ENCODE results near the gene RALGPS1. TPM values are rescaled to one million over a fixed set of nuclear protein-coding genes. Genes with fewer than 3 reads are reported as not detected.

RALGPS1 gene
- total RNA-seq, 4 donors from 2014 or later = 27.3 to 42.1 (median 39.1) TPM

DNA sequence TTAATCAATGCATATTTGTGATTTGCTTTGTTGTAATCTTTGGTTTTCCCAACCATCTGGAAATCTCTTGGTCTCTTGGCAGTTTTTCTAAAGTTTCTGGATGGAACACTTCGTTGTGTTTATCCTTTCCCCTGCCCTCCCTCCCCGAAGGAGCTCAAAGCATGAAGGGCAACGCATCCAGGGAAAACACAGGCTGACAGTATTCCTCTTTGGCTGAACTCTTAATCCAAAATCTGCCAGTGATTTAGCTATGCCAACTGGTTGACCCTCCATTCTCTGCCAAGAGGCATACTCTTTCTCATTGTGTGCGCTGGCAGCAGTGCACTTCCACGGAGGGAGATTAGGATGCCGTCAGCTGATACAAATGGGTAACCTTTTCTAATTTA is 33.6 kb upstream of the RALGPS1 start:
- H3K4me1 ChIP-seq = peaks cover 8 to 15% of the 10 kb centered on the region in 2 donors
- no peak overlapping the region for H3K4me3 ChIP-seq (replicated peaks in 1 of 3)
- H3K27me3 ChIP-seq = no peaks in the 10 kb centered on the region
- H3K9me3 ChIP-seq = no peaks in the 10 kb centered on the region
- WGBS, 2 donors = 86 to 90% methylated on average over 6 of the region's 6 CpGs
- TF ChIP-seq POLR2A (IDR thresholded peaks at IDR 0.05) = no peak
- TF ChIP-seq, protein P1, sequence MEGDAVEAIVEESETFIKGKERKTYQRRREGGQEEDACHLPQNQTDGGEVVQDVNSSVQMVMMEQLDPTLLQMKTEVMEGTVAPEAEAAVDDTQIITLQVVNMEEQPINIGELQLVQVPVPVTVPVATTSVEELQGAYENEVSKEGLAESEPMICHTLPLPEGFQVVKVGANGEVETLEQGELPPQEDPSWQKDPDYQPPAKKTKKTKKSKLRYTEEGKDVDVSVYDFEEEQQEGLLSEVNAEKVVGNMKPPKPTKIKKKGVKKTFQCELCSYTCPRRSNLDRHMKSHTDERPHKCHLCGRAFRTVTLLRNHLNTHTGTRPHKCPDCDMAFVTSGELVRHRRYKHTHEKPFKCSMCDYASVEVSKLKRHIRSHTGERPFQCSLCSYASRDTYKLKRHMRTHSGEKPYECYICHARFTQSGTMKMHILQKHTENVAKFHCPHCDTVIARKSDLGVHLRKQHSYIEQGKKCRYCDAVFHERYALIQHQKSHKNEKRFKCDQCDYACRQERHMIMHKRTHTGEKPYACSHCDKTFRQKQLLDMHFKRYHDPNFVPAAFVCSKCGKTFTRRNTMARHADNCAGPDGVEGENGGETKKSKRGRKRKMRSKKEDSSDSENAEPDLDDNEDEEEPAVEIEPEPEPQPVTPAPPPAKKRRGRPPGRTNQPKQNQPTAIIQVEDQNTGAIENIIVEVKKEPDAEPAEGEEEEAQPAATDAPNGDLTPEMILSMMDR (IDR thresholded peaks at IDR 0.05) = no peak
- peaks cover 10 to 16% of the 10 kb centered on the region in 2 donors for H3K36me3 ChIP-seq
- intact Hi-C loops (cut with DNase I) = no loop called here
- DNase-seq = no peak
- no peak overlapping the region for H3K27ac ChIP-seq

DNA sequence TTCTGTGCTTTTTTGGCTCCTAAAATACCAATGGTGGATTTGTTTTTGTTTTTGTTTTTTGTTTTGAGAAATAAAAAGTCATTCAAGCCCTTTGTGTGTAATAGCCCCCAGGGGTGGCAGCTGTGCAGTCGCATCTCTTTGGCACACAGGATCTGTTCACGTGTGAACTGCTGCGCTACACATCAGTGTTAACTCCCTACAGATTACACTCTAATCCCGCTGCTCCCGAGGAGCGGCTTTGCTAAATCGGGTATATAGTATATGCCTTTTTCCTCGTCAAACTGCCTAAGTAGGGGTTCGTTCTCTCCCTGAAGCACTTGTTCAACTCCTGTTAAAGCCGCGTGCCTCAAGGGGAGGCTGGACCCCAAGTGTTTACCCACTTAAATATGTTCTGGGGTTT is 31.8 kb upstream of the RALGPS1 start:
- Histone ChIP-seq H3K9me3 (no peaks in the 10 kb centered on the region), H3K27me3 (no peaks in the 10 kb centered on the region), H3K4me3 (replicated peaks in 1 of 3) (no peak overlapping the region), H3K27ac (no peak overlapping the region), H3K36me3 (peaks cover 10 to 16% of the 10 kb centered on the region in 2 donors), H3K4me1 (peaks cover 14 to 22% of the 10 kb centered on the region in 2 donors)
- intact Hi-C loops (cut with DNase I) = no loop called here
- TF ChIP-seq, protein P1 (IDR thresholded peaks at IDR 0.05) = no peak
- 89 to 95% methylated on average over 11 of the region's 11 CpGs for WGBS, 2 donors
- no peak for DNase-seq

- no peak for TF ChIP-seq POLR2A (IDR thresholded peaks at IDR 0.05)
- TF ChIP-seq, protein P1 (IDR thresholded peaks at IDR 0.05) = no peak
- 83 to 87% methylated on average over 15 of the region's 15 CpGs for WGBS, 2 donors
- no peak for DNase-seq
- intact Hi-C loops (cut with DNase I) = no loop called here
- H3K36me3 ChIP-seq = peaks cover 10 to 16% of the 10 kb centered on the region in 2 donors
- no peaks in the 10 kb centered on the region for H3K27me3 ChIP-seq
- H3K27ac ChIP-seq = no peak overlapping the region
- no peaks in the 10 kb centered on the region for H3K9me3 ChIP-seq
- H3K4me3 ChIP-seq (replicated peaks in 1 of 3) = no peak overlapping the region
- peaks cover 14 to 22% of the 10 kb centered on the region in 2 donors for H3K4me1 ChIP-seq
These were observed 30.9 kb upstream of the RALGPS1 start for GRCh38 chr9:126883636-126884035.

DNA sequence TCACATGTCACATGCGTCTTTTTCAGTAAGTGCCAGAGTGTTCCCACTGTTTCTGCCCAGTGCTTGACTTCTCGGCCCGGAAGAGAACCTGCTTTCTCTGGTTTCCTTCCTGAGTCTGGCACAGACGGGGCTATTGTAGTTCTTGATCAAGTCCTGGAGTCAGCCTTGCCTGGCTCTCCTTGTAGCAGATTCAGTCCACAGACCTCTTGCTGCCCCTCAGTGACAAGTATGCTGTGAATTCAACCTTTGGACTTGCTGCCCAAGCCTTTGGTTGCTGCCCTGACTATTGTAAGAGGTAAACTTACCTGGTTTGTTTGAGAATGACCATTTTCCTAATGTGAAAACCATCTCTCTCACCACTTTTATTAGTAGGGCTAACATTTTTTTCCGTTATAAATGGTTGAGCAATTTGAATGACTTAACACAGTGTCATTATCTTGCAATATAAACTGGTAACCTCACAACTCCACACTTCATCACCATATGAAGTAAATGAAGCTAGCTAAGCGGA is 29.4 kb upstream of the RALGPS1 start:
- peaks cover 14 to 22% of the 10 kb centered on the region in 2 donors for H3K4me1 ChIP-seq
- H3K27ac ChIP-seq = peak overlapping the region; percentile 29 to 47 (median 42)
- WGBS, 2 donors = 49 to 55% methylated on average over 6 of the region's 6 CpGs

More for the DNA sequence above, 29.4 kb upstream of the RALGPS1 start:
- Histone ChIP-seq H3K4me3 (replicated peaks in 1 of 3) (no peak overlapping the region), H3K9me3 (no peaks in the 10 kb centered on the region), H3K36me3 (peaks cover 4 to 8% of the 10 kb centered on the region in 2 donors), H3K27me3 (no peaks in the 10 kb centered on the region)
- peak; percentile 42 to 57 for DNase-seq
- intact Hi-C loops (cut with DNase I) = no loop called here
- TF ChIP-seq, protein P1 (IDR thresholded peaks at IDR 0.05) = no peak
- no peak for TF ChIP-seq POLR2A (IDR thresholded peaks at IDR 0.05)
